GM23338 (cell line): ENCODE data around the gene GSTK1. TPM values are rescaled to one million over a fixed set of nuclear protein-coding genes. Genes with fewer than 3 reads are reported as not detected.

ENCODE experiments used
- ATAC-seq: fragments of 200-7000 bp; cut with Tn5 transposase; 3 replicates; pipeline ENCODE4 v1.9.1; 2020
- DNase-seq: peaks from one replicate; pipeline ENCODE4 v3.0.0-alpha.2; 2015; ENCODE audit warnings: low spot score
- H2AFZ ChIP-seq: fragments of 200-600 bp; sonication (generic); 2 replicates; pipeline ENCODE4 v1.8.0; 2016; ENCODE audit warnings: antibody characterized with exemption, mild to moderate bottlenecking, moderate library complexity
- H3F3A ChIP-seq: fragments of 200-600 bp; sonication (generic); replicated peaks from 2 replicates; pipeline ENCODE4 v1.8.0; 2017; ENCODE audit warnings: antibody characterized with exemption, mixed run types, low read depth
- H3K27ac ChIP-seq: fragments of 200-600 bp; sonication (generic); 2 replicates; pipeline ENCODE4 v1.6.1; 2016; ENCODE audit warnings: low read depth
- H3K27me3 ChIP-seq: fragments of 200-600 bp; sonication (generic); 2 replicates; pipeline ENCODE4 v1.8.0; 2016; ENCODE audit warnings: mild to moderate bottlenecking, mixed run types, moderate library complexity; ENCODE audit not compliant: insufficient read depth
- H3K36me3 ChIP-seq: fragments of 200-600 bp; sonication (generic); 2 replicates; pipeline ENCODE4 v1.8.0; 2016; ENCODE audit warnings: mild to moderate bottlenecking; ENCODE audit not compliant: insufficient read depth
- H3K4me1 ChIP-seq: fragments of 200-600 bp; sonication (generic); 2 replicates; pipeline ENCODE4 v1.8.0; 2016; ENCODE audit warnings: mild to moderate bottlenecking, moderate library complexity; ENCODE audit not compliant: insufficient read depth
- H3K4me2 ChIP-seq: fragments of 200-600 bp; sonication (generic); 2 replicates; pipeline ENCODE4 v1.7.1; 2017; ENCODE audit warnings: mixed run types
- H3K4me3 ChIP-seq: fragments of 200-600 bp; sonication (generic); 2 replicates; pipeline ENCODE4 v1.6.1; 2016; ENCODE audit warnings: mixed run types
- H3K79me2 ChIP-seq: fragments of 200-600 bp; sonication (generic); replicated peaks from 2 replicates; pipeline ENCODE4 v1.8.0; 2017; ENCODE audit warnings: mild to moderate bottlenecking; ENCODE audit not compliant: insufficient read depth
- H3K9me2 ChIP-seq: fragments of 200-600 bp; sonication (generic); 2 replicates; pipeline ENCODE4 v1.8.0; 2017; ENCODE audit not compliant: insufficient read depth
- H4K20me1 ChIP-seq: fragments of 200-600 bp; sonication (generic); replicated peaks from 2 replicates; pipeline ENCODE4 v1.8.0; 2017; ENCODE audit warnings: mild to moderate bottlenecking; ENCODE audit not compliant: insufficient read depth
- H3K27ac Mint-ChIP-seq: 2 replicates; pipeline ENCODE4 v1.8.0; 2020; ENCODE audit warnings: inconsistent platforms, mild to moderate bottlenecking, moderate library complexity, mixed read lengths
- H3K27me3 Mint-ChIP-seq: 3 replicates; pipeline ENCODE4 v1.8.0; 2022; ENCODE audit warnings: low read depth, mild to moderate bottlenecking, moderate library complexity, mixed read lengths, inconsistent platforms; ENCODE audit not compliant: insufficient read depth, poor library complexity
- H3K36me3 Mint-ChIP-seq: 3 replicates; pipeline ENCODE4 v1.8.0; 2021; ENCODE audit warnings: low read depth, mild to moderate bottlenecking, inconsistent platforms, moderate library complexity, mixed read lengths
- H3K4me1 Mint-ChIP-seq: 3 replicates; pipeline ENCODE4 v1.8.0; 2020; ENCODE audit warnings: mild to moderate bottlenecking, inconsistent platforms, mixed read lengths
- H3K4me3 Mint-ChIP-seq: 3 replicates; pipeline ENCODE4 v1.8.0; 2021; ENCODE audit warnings: moderate library complexity, mild to moderate bottlenecking, inconsistent platforms, mixed read lengths
- H3K9me3 Mint-ChIP-seq: 3 replicates; pipeline ENCODE4 v1.8.0; 2020; ENCODE audit warnings: moderate library complexity, mild to moderate bottlenecking, inconsistent platforms, mixed read lengths
- CREB1 ChIP-seq: fragments of 250-450 bp; sonication (Bioruptor Pico); IDR thresholded peaks from 2 replicates; pipeline ENCODE4 v1.5.0; 2020; ENCODE audit warnings: low read depth, mild to moderate bottlenecking, moderate library complexity
- EZH2 ChIP-seq: fragments of 200-600 bp; sonication (generic); IDR thresholded peaks from one replicate; pipeline ENCODE4 v1.8.0; 2017; ENCODE audit warnings: antibody characterized with exemption, mild to moderate bottlenecking, low read depth; ENCODE audit not compliant: unreplicated experiment
- EZH2phosphoT487 ChIP-seq: fragments of 200-600 bp; sonication (generic); IDR thresholded peaks from one replicate; pipeline ENCODE4 v1.8.1; 2018; ENCODE audit warnings: antibody characterized with exemption; ENCODE audit not compliant: unreplicated experiment
- JUNB ChIP-seq: IDR thresholded peaks from one replicate; pipeline ENCODE4 v1.6.1; 2016; ENCODE audit warnings: antibody characterized with exemption; ENCODE audit not compliant: unreplicated experiment
- NANOG ChIP-seq: IDR thresholded peaks from 2 replicates; pipeline ENCODE4 v1.6.1; 2016; ENCODE audit warnings: antibody characterized with exemption, borderline replicate concordance
- POLR2AphosphoS5 ChIP-seq: IDR thresholded peaks from 2 replicates; pipeline ENCODE4 v1.6.1; 2016; ENCODE audit warnings: antibody characterized with exemption, low read depth
- REST ChIP-seq: IDR thresholded peaks from one replicate; pipeline ENCODE4 v1.6.1; 2018; ENCODE audit warnings: antibody characterized with exemption; ENCODE audit not compliant: unreplicated experiment
- STAT1 ChIP-seq: IDR thresholded peaks from one replicate; pipeline ENCODE4 v1.6.1; 2016; ENCODE audit warnings: antibody characterized with exemption; ENCODE audit not compliant: unreplicated experiment
- ZNF114 ChIP-seq: fragments of 250-450 bp; sonication (Bioruptor Pico); IDR thresholded peaks from 2 replicates; pipeline ENCODE4 v1.5.0; 2020; ENCODE audit warnings: mild to moderate bottlenecking, moderate library complexity
- ZNF331 ChIP-seq: fragments of 250-450 bp; sonication (Bioruptor Pico); IDR thresholded peaks from 2 replicates; pipeline ENCODE4 v1.5.0; 2020; ENCODE audit warnings: low read depth, mild to moderate bottlenecking, moderate library complexity
- polyA plus RNA-seq: library from polyadenylated mRNA; unstranded; fragments of >200 nt; fragmentation: Nextera tagmentation; extraction: Ambion mirVana; gene quantifications from 2 replicates; pipeline ENCODE4 v1.2.1, GENCODE V29; 2016
- total RNA-seq: library from RNA; depleted of rRNA; stranded (reverse); fragments of >200 nt; shearing (Covaris generic); gene quantifications from 2 replicates; pipeline ENCODE4 v1.2.3, GENCODE V29; 2014
- TF ChIP-seq, protein P1 (sequence below): IDR thresholded peaks from 2 replicates; pipeline ENCODE4 v1.6.1; 2016; ENCODE audit warnings: antibody characterized with exemption
- TF ChIP-seq, protein P2 (sequence below), 2 experiments: fragments of 200-600 bp in 1 of 2; sonication (generic) in 1 of 2; conservative IDR thresholded peaks; 2 replicates each; pipeline versions ENCODE4 v1.5.1 to v1.6.1; 2016 to 2017; ENCODE audit warnings: antibody characterized with exemption in 2 of 2, low read depth in 2 of 2, mild to moderate bottlenecking in 2 of 2, moderate library complexity in 1 of 2

The GSTK1 gene
- total and polyA plus RNA-seq, 2 experiments from 2014 or later, result 26.4 to 27.5 TPM

DNA sequence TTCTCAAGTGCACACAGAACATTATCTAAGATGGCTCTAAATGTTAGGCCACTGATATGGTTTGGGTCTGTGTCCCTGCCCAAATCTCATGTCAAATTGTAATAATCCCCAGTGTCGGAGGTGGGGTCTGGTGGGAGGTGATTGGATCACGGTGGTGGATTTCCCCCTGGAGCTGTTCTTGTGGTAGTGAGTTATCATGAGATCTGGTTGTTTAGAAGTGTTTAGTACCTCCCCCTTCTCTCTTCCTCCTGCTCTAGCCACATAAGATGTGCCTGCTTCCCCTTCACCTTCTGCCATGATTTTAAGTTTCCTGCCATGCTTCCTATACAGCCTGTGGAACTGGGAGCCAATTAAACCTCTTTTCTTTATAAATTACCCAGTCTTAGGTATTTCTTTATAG, 11.2 kb upstream of the GSTK1 start:
- no peak overlapping the region for H3K4me2 ChIP-seq
- H3F3A ChIP-seq, result no peaks in the 10 kb centered on the region
- no peak for TF ChIP-seq JUNB
- no peak for TF ChIP-seq ZNF331 (CRISPR knock-in tag)
- TF ChIP-seq POLR2AphosphoS5, result no peak
- TF ChIP-seq, protein P1, sequence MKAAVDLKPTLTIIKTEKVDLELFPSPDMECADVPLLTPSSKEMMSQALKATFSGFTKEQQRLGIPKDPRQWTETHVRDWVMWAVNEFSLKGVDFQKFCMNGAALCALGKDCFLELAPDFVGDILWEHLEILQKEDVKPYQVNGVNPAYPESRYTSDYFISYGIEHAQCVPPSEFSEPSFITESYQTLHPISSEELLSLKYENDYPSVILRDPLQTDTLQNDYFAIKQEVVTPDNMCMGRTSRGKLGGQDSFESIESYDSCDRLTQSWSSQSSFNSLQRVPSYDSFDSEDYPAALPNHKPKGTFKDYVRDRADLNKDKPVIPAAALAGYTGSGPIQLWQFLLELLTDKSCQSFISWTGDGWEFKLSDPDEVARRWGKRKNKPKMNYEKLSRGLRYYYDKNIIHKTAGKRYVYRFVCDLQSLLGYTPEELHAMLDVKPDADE, result no peak
- no peak for TF ChIP-seq EZH2phosphoT487
- no peak for TF ChIP-seq EZH2
- no peak for TF ChIP-seq CREB1 (CRISPR knock-in tag)
- TF ChIP-seq ZNF114 (CRISPR knock-in tag), result no peak
- no peak for TF ChIP-seq NANOG
- H3K27ac ChIP-seq, result no peak overlapping the region
- H3K4me1 Mint-ChIP-seq, result no peaks in the 10 kb centered on the region
- no peaks in the 10 kb centered on the region for H3K27me3 ChIP-seq
- no peak for DNase-seq
- H3K36me3 Mint-ChIP-seq, result no peaks in the 10 kb centered on the region
- H3K27ac Mint-ChIP-seq, result no peak overlapping the region
- H3K9me3 Mint-ChIP-seq, result no peaks in the 10 kb centered on the region
- H3K27me3 Mint-ChIP-seq, result no peaks in the 10 kb centered on the region
- no peaks in the 10 kb centered on the region for H4K20me1 ChIP-seq
- H3K9me2 ChIP-seq, result no peaks in the 10 kb centered on the region
- H3K4me3 Mint-ChIP-seq, result no peak overlapping the region
- no peak overlapping the region for H3K4me3 ChIP-seq
- H3K4me1 ChIP-seq, result no peaks in the 10 kb centered on the region
- H3K36me3 ChIP-seq, result no peaks in the 10 kb centered on the region
- no peak overlapping the region for H2AFZ ChIP-seq
- no peak for ATAC-seq
- H3K79me2 ChIP-seq, result no peaks in the 10 kb centered on the region

GRCh38 chr7:143255564-143255963, 7.7 kb upstream of the GSTK1 start:
- H3K27me3 ChIP-seq, result no peaks in the 10 kb centered on the region
- ATAC-seq (no peak), DNase-seq (no peak)
- Mint-ChIP-seq H3K4me1 (no peaks in the 10 kb centered on the region), H3K27ac (no peak overlapping the region), H3K27me3 (no peaks in the 10 kb centered on the region), H3K4me3 (no peak overlapping the region), H3K36me3 (no peaks in the 10 kb centered on the region), H3K9me3 (no peaks in the 10 kb centered on the region)
- H3K4me1 ChIP-seq, result no peaks in the 10 kb centered on the region
- no peaks in the 10 kb centered on the region for H3K36me3 ChIP-seq
- H3K4me3 ChIP-seq, result no peak overlapping the region
- H2AFZ ChIP-seq, result no peak overlapping the region
- no peaks in the 10 kb centered on the region for H3K9me2 ChIP-seq
- H4K20me1 ChIP-seq, result no peaks in the 10 kb centered on the region
- H3K79me2 ChIP-seq, result no peaks in the 10 kb centered on the region
- H3K27ac ChIP-seq, result no peak overlapping the region
- no peak overlapping the region for H3K4me2 ChIP-seq
- H3F3A ChIP-seq, result no peaks in the 10 kb centered on the region
- TF ChIP-seq EZH2 (no peak), ZNF331 (CRISPR knock-in tag) (no peak), REST (no peak), ZNF114 (CRISPR knock-in tag) (no peak), STAT1 (no peak), NANOG (no peak)
- TF ChIP-seq, protein P2, sequence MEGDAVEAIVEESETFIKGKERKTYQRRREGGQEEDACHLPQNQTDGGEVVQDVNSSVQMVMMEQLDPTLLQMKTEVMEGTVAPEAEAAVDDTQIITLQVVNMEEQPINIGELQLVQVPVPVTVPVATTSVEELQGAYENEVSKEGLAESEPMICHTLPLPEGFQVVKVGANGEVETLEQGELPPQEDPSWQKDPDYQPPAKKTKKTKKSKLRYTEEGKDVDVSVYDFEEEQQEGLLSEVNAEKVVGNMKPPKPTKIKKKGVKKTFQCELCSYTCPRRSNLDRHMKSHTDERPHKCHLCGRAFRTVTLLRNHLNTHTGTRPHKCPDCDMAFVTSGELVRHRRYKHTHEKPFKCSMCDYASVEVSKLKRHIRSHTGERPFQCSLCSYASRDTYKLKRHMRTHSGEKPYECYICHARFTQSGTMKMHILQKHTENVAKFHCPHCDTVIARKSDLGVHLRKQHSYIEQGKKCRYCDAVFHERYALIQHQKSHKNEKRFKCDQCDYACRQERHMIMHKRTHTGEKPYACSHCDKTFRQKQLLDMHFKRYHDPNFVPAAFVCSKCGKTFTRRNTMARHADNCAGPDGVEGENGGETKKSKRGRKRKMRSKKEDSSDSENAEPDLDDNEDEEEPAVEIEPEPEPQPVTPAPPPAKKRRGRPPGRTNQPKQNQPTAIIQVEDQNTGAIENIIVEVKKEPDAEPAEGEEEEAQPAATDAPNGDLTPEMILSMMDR (conservative IDR thresholded peaks at IDR 0.05; ENCODE audit: low read depth in 2 of 2), result no peak
